Measurements from ENCODE around the gene KRTAP4-16.
"Not testable (repeated sequence)": the region's sequence is repeated elsewhere in the genome, so short reads cannot be mapped to it uniquely, and the experiment has no call there.

Gene KRTAP4-16

DNA sequence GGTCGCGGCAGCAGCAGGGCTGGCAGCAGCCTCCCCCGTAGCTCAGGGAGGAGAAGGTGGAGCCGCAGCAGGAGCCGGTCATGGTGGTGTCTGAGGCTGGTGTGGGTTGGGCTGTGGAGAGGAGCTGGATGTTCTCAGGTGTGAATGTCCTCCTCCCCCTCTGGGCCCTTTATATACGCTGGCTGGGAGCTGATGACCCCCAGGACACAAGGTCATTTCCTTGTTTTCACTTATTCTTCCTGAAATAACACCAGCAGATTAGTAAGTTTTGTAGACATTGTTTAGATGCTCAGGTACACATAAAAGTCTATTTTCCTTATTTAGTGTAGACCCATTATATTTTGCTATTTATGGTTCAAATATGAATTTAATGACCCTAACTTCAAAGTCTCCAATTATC lies 46.9 kb downstream of the KRTAP4-16 start, which contains the start of gene KRTAP2-2:
TSS of gene KRTAP2-2 (minus strand) at position 101 of the 400 bp plus-strand sequence. CDS start at position 82, 19 bp downstream.
- H3K27me3 ChIP-seq (ENCODE audit: low read depth); in situ Hi-C loops (cut with MboI; ENCODE audit: low sequenced_read_pairs); H3K4me3 ChIP-seq; H3K36me3 ChIP-seq (replicated peaks); H3K4me1 ChIP-seq; H3K9me3 ChIP-seq; DNase-seq (ENCODE audit: low spot score in 2 of 2): not testable (repeated sequence)

DNA sequence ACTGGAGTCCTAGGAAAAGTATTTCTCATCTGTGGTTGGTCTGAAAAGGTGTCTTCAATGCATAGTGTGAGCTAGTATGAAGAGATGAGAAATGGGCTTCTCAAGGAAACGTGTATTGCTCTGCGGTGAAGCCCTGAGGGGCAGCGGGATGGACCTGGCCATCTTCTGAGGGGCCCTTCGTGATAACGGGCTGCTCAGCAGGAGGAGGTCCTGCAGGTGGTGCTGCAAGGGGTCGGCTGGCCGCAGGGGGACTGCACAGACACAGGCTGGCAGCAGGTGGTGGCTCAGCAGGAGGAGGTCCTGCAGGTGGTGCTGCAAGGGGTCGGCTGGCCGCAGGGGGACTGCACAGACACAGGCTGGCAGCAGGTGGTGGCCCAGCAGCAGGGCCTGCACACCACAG lies 47.5 kb downstream of the KRTAP4-16 start:
- DNase-seq (ENCODE audit: low spot score in 2 of 2); H3K4me1 ChIP-seq; H3K27me3 ChIP-seq (ENCODE audit: low read depth); H3K36me3 ChIP-seq (replicated peaks); H3K9me3 ChIP-seq; in situ Hi-C loops (cut with MboI; ENCODE audit: low sequenced_read_pairs); H3K4me3 ChIP-seq: not testable (repeated sequence)

DNA sequence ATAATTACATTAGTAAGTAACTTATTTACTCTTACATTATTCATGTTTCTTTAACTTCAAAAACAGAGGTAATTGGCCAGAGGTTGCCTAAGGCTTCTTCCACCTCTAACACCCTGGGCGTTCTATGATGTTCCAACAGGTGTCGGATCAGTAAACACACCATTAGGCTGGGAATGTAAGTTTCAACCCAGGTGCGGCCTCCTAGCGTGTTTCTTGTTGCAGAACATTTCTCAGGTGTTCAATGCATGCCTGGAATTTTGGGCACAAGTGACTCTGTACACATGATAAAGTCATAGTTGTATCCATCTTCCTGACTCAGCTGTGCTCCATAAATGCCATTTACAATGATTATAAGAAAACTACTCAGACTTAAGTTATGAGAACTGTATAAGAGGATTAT lies 48.0 kb downstream of the KRTAP4-16 start:
- in situ Hi-C loops (cut with MboI; ENCODE audit: low sequenced_read_pairs): no loop called here
- Histone ChIP-seq H3K27me3 (ENCODE audit: low read depth) (0 out of 2 replicates have a peak, but pooled peaks cover 3% of the 10 kb centered on the region), H3K4me1 (peaks cover 3% of the 10 kb centered on the region; the same call in 1 of the 2 replicates), H3K4me3 (no peak overlapping the region), H3K36me3 (replicated peaks) (no peaks in the 10 kb centered on the region), H3K9me3 (no peaks in the 10 kb centered on the region)
- DNase-seq (ENCODE audit: low spot score in 2 of 2): no peak

DNA sequence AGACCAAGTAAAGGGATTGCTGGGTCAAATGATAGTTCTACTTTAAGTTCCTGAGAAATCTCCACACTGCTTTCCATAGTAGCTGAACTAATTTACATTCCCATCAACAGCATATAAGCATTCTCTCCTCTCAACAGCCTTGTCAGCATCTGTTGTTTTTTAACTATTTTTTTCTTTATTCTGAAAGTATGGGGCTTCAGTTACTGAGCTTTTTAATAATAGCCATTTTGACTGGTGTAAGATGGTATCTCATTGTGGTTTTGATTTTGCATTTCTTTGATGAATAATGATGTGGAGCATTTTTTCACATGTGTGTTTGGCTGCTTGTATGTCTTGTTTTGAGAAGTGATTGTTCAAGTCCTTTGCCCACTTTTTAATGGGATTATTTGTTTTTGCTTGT lies 49.4 kb downstream of the KRTAP4-16 start:
- Histone ChIP-seq H3K4me1 (peaks cover 11% of the 10 kb centered on the region; the same call in 1 of the 2 replicates), H3K27me3 (ENCODE audit: low read depth) (0 out of 2 replicates have a peak, but pooled peaks cover 2% of the 10 kb centered on the region), H3K4me3 (no peak overlapping the region), H3K9me3 (no peaks in the 10 kb centered on the region), H3K36me3 (replicated peaks) (no peaks in the 10 kb centered on the region)
- in situ Hi-C loops (cut with MboI; ENCODE audit: low sequenced_read_pairs): no loop called here
- no peak for DNase-seq (ENCODE audit: low spot score in 2 of 2)

All from HAP-1 (cell line).